Fibroblast of peridontal ligament (primary cell): Measurements from ENCODE around the gene DOP1A.
A peak's percentile ranks its signal among the peaks of the same experiment; 100 is the strongest.

Source experiments
- DNase-seq: peaks from one replicate; pipeline ENCODE4 v3.0.0-alpha.2; 2010; ENCODE audit errors: extremely low read depth

Gene DOP1A

GRCh38 chr6:83071707-83072106 lies 4.2 kb downstream of the DOP1A start:
- no peak for DNase-seq

- DNase-seq: no peak
Observed at GRCh38 chr6:83072726-83073125, 5.3 kb downstream of the DOP1A start.

- DNase-seq: no peak
Observed at GRCh38 chr6:83073615-83074014, 6.1 kb downstream of the DOP1A start.

GRCh38 chr6:83083476-83083875 lies 16.0 kb downstream of the DOP1A start:
- DNase-seq: no peak

- DNase-seq: no peak
Observed at GRCh38 chr6:83086751-83087150, 19.3 kb downstream of the DOP1A start.

- DNase-seq: peak; percentile 80
Observed at GRCh38 chr6:83092756-83093399, 25.4 kb downstream of the DOP1A start.

GRCh38 chr6:83096791-83097190 lies 29.3 kb downstream of the DOP1A start:
- peak; percentile 13 for DNase-seq

- DNase-seq: peak; percentile 20
Observed at GRCh38 chr6:83097204-83097603, 29.7 kb downstream of the DOP1A start.

GRCh38 chr6:83097675-83098074 lies 30.2 kb downstream of the DOP1A start:
- no peak for DNase-seq

GRCh38 chr6:83098589-83098988 lies 31.1 kb downstream of the DOP1A start:
- no peak for DNase-seq

GRCh38 chr6:83108378-83108777 lies 40.9 kb downstream of the DOP1A start:
- DNase-seq: no peak

GRCh38 chr6:83113258-83113657 lies 45.8 kb downstream of the DOP1A start:
- no peak for DNase-seq

- peak; percentile 42 for DNase-seq
Observed at GRCh38 chr6:83114164-83114563, 46.7 kb downstream of the DOP1A start.

GRCh38 chr6:83117802-83118201 lies 50.3 kb downstream of the DOP1A start:
- no peak for DNase-seq

GRCh38 chr6:83119742-83120300 lies 52.4 kb downstream of the DOP1A start:
- DNase-seq: no peak

GRCh38 chr6:83124553-83124952 lies 57.1 kb downstream of the DOP1A start:
- DNase-seq: no peak

GRCh38 chr6:83125425-83125824 lies 58.0 kb downstream of the DOP1A start:
- DNase-seq: no peak

GRCh38 chr6:83126223-83126622 lies 58.8 kb downstream of the DOP1A start:
- DNase-seq: no peak

- no peak for DNase-seq
Observed at GRCh38 chr6:83126807-83127206, 59.3 kb downstream of the DOP1A start.

- no peak for DNase-seq
Observed at GRCh38 chr6:83127258-83127657, 59.8 kb downstream of the DOP1A start.

- peak; percentile 49 for DNase-seq
Observed at GRCh38 chr6:83127976-83128375, 60.5 kb downstream of the DOP1A start.

- no peak for DNase-seq
Observed at GRCh38 chr6:83132121-83132520, 64.7 kb downstream of the DOP1A start.

- DNase-seq: no peak
Observed at GRCh38 chr6:83138118-83138722, 70.7 kb downstream of the DOP1A start.

- DNase-seq: no peak
Observed at GRCh38 chr6:83138758-83139157, 71.3 kb downstream of the DOP1A start.
